Hair follicle dermal papilla cell (primary cell): ENCODE measurements around the gene RNF135. TPM values are rescaled to one million over a fixed set of nuclear protein-coding genes. Genes with fewer than 3 reads are reported as not detected.

Experiments
- small RNA-seq: library from RNA; depleted of rRNA; stranded (forward); fragments of <200 nt; gene quantifications from one replicate; pipeline ENCODE3, GENCODE V24; 2012
- total RNA-seq: library from RNA; depleted of rRNA; stranded (reverse); fragments of >200 nt; gene quantifications from 2 replicates; pipeline ENCODE4 v1.2.3, GENCODE V29; 2012

RNF135 gene
- total RNA-seq = 10.0 and 11.0 TPM in 2 replicates

GRCh38 chr17:30970831-30971567, at the start of gene RNF135:
Gene RNF135 (plus strand): TSS chr17:30971039. CDS start chr17:30971074, 35 bp downstream.

GRCh38 chr17:30921544-30922196, 49.2 kb upstream of the RNF135 start, which contains the start of gene ADAP2:
Gene ADAP2 (plus strand): TSS chr17:30921945. CDS start chr17:30922015, 70 bp downstream.

Small RNAs within 50 kb of the gene (small RNA-seq; reads per million reads assigned to genes)
- not detected for gene AC138207.3
- gene RN7SL138P = not detected

Other genes with a start within 250 kb of the RNF135 start
- 20.2 and 22.1 TPM in 2 replicates for gene CRLF3, start 146.3 kb upstream of the RNF135 start, total RNA-seq
- gene ATAD5, start 139.1 kb upstream of the RNF135 start, total RNA-seq = 0.61 and 1.1 TPM in 2 replicates
- gene TEFM, start 64.8 kb upstream of the RNF135 start, total RNA-seq = 11.4 and 15.4 TPM in 2 replicates
- gene ADAP2, start 49.1 kb upstream of the RNF135 start, total RNA-seq = 0.24 and 0.32 TPM in 2 replicates
- gene NF1, start 123.9 kb downstream of the RNF135 start, total RNA-seq = 57.0 and 78.4 TPM in 2 replicates